GM20431 (cell line): ENCODE data around the gene ARHGAP26.

ENCODE experiments used
- in situ Hi-C: fragments of 300-500 bp; cut with MseI, MboI; formaldehyde crosslinking; loops from one replicate; pipeline ENCODE4 v1.15.0; 2020; ENCODE audit warnings: low sequenced_read_pairs; ENCODE audit not compliant: unreplicated experiment

The ARHGAP26 gene

GRCh38 chr5:142748568-142749249 is 21.5 kb upstream of the ARHGAP26 start:
- in situ Hi-C loops: loop anchor here (10.0 kb wide), 1 partner anchor 126 kb away; no protein-coding TSS in a partner anchor

GRCh38 chr5:142749321-142749720 is 20.9 kb upstream of the ARHGAP26 start:
- in situ Hi-C loops: loop anchor here (10.0 kb wide), 1 partner anchor 125 kb away; no protein-coding TSS in a partner anchor

GRCh38 chr5:142753116-142753631 is 17.0 kb upstream of the ARHGAP26 start:
- in situ Hi-C loops: no loop called here

- in situ Hi-C loops: no loop called here
Observed at GRCh38 chr5:142754031-142754430, 16.1 kb upstream of the ARHGAP26 start.

- in situ Hi-C loops: no loop called here
Observed at GRCh38 chr5:142756576-142756975, 13.6 kb upstream of the ARHGAP26 start.

GRCh38 chr5:142757564-142757963 is 12.6 kb upstream of the ARHGAP26 start:
- in situ Hi-C loops: no loop called here

GRCh38 chr5:142758062-142758795 is 11.9 kb upstream of the ARHGAP26 start:
- in situ Hi-C loops: no loop called here

- in situ Hi-C loops: no loop called here
Observed at GRCh38 chr5:142758796-142759145, 11.4 kb upstream of the ARHGAP26 start.

- in situ Hi-C loops: no loop called here
Observed at GRCh38 chr5:142763701-142764100, 6.5 kb upstream of the ARHGAP26 start.

GRCh38 chr5:142767178-142767577 is 3.0 kb upstream of the ARHGAP26 start:
- in situ Hi-C loops: no loop called here

GRCh38 chr5:142767911-142768310 is 2.3 kb upstream of the ARHGAP26 start:
- in situ Hi-C loops: no loop called here

GRCh38 chr5:142769251-142769792 is 855 bp upstream of the ARHGAP26 start:
- in situ Hi-C loops: no loop called here

- in situ Hi-C loops: no loop called here
Observed at GRCh38 chr5:142770650-142771609, 753 bp downstream of the ARHGAP26 start.

GRCh38 chr5:142771666-142772065 is 1.5 kb downstream of the ARHGAP26 start:
- in situ Hi-C loops: no loop called here

GRCh38 chr5:142772446-142773293 is 2.5 kb downstream of the ARHGAP26 start:
- in situ Hi-C loops: no loop called here

- in situ Hi-C loops: no loop called here
Observed at GRCh38 chr5:142777099-142777498, 6.9 kb downstream of the ARHGAP26 start.

GRCh38 chr5:142777850-142778249 is 7.7 kb downstream of the ARHGAP26 start:
- in situ Hi-C loops: no loop called here

- in situ Hi-C loops: no loop called here
Observed at GRCh38 chr5:142779163-142779840, 9.1 kb downstream of the ARHGAP26 start.

- in situ Hi-C loops: no loop called here
Observed at GRCh38 chr5:142780871-142781270, 10.7 kb downstream of the ARHGAP26 start.
